Progenitor cell of endocrine pancreas (in vitro differentiated cells): ENCODE measurements around the gene MTMR3. TPM values are rescaled to one million over a fixed set of nuclear protein-coding genes. Genes with fewer than 3 reads are reported as not detected.
"Not testable (repeated sequence)": the region's sequence is repeated elsewhere in the genome, so short reads cannot be mapped to it uniquely, and the experiment has no call there.

Experiments used
- DNase-seq: peaks from one replicate; pipeline ENCODE4 v3.0.0; 2021; ENCODE audit warnings: low spot score; ENCODE audit not compliant: unreplicated experiment
- H3K27ac Mint-ChIP-seq: 2 replicates; pipeline ENCODE4 v1.8.0; 2021; ENCODE audit warnings: mild to moderate bottlenecking, moderate library complexity, mixed read lengths
- H3K27me3 Mint-ChIP-seq: 2 replicates; pipeline ENCODE4 v1.8.0; 2021; ENCODE audit warnings: mixed read lengths
- H3K36me3 Mint-ChIP-seq: 2 replicates; pipeline ENCODE4 v1.8.0; 2022; ENCODE audit warnings: mixed read lengths; ENCODE audit not compliant: insufficient read depth
- H3K4me1 Mint-ChIP-seq: 2 replicates; pipeline ENCODE4 v1.8.0; 2021; ENCODE audit warnings: low read depth, mixed read lengths
- H3K4me3 Mint-ChIP-seq: 2 replicates; pipeline ENCODE4 v1.8.0; 2021; ENCODE audit warnings: low read depth, mild to moderate bottlenecking, moderate library complexity, mixed read lengths
- H3K9me3 Mint-ChIP-seq: 2 replicates; pipeline ENCODE4 v1.8.0; 2021; ENCODE audit warnings: low read depth, mixed read lengths
- CTCF ChIP-seq: fragments of 200-600 bp; sonication (generic); IDR thresholded peaks from one replicate; pipeline ENCODE4 v1.5.0; 2021; ENCODE audit warnings: antibody characterized with exemption, mild to moderate bottlenecking; ENCODE audit not compliant: unreplicated experiment
- total RNA-seq: library from RNA; stranded (reverse); gene quantifications from 2 replicates; pipeline ENCODE4 v1.2.1, GENCODE V29; 2021

Gene MTMR3
- total RNA-seq, 1 donor from 2014 or later = 51.0 TPM

GRCh38 chr22:29846290-29846689 lies 36.7 kb upstream of the MTMR3 start:
- Mint-ChIP-seq H3K36me3 (no peaks in the 10 kb centered on the region), H3K9me3 (peaks cover 3% of the 10 kb centered on the region), H3K27ac (no peak overlapping the region), H3K4me1 (peaks cover 3% of the 10 kb centered on the region), H3K27me3 (no peaks in the 10 kb centered on the region), H3K4me3 (no peak overlapping the region)
- no peak for DNase-seq
- no peak for TF ChIP-seq CTCF

GRCh38 chr22:29848111-29848510 lies 34.9 kb upstream of the MTMR3 start:
- Mint-ChIP-seq H3K36me3 (no peaks in the 10 kb centered on the region), H3K4me1 (peaks cover 3% of the 10 kb centered on the region), H3K4me3 (no peak overlapping the region)

GRCh38 chr22:29854432-29854831 lies 28.5 kb upstream of the MTMR3 start:
- H3K4me3 Mint-ChIP-seq = no peak overlapping the region
- no peaks in the 10 kb centered on the region for H3K27me3 Mint-ChIP-seq
- DNase-seq = no peak
- H3K4me1 Mint-ChIP-seq = peaks cover 3% of the 10 kb centered on the region
- H3K9me3 Mint-ChIP-seq = no peaks in the 10 kb centered on the region
- H3K36me3 Mint-ChIP-seq = no peaks in the 10 kb centered on the region
- no peak overlapping the region for H3K27ac Mint-ChIP-seq
- no peak for TF ChIP-seq CTCF

More at GRCh38 chr22:29848111-29848510, 34.9 kb upstream of the MTMR3 start:
- Mint-ChIP-seq H3K9me3 (peaks cover 3% of the 10 kb centered on the region), H3K27ac (no peak overlapping the region), H3K27me3 (no peaks in the 10 kb centered on the region)
- TF ChIP-seq CTCF = no peak
- DNase-seq = no peak

DNA sequence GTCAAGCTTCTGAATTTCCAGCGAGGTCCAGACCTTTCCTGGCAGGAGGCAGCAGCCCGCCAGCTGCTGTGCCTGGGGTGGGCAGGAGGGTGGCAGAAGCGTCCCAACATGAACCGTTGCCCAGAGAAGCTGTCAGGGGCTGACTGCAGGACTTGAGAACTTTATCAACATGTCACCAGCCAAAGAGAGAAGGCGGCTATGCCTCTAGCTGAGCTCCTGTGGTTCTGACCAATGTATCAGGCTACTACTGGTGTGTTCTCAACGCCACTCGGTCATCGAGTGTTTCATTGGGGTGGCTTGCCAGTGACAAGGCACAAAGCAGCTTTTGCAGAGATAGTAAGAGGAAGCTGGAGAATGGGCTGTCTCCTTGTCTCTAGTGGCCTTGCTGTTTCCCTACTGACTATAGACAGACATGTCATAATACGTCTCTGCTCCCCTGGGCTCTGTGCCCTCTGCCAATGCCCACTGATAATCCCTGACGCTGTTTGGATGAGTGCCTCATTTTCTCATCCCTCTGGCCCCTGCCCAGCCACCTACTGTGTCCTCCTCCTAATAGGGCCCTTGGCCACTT lies 27.3 kb upstream of the MTMR3 start:
- no peak for DNase-seq

DNA sequence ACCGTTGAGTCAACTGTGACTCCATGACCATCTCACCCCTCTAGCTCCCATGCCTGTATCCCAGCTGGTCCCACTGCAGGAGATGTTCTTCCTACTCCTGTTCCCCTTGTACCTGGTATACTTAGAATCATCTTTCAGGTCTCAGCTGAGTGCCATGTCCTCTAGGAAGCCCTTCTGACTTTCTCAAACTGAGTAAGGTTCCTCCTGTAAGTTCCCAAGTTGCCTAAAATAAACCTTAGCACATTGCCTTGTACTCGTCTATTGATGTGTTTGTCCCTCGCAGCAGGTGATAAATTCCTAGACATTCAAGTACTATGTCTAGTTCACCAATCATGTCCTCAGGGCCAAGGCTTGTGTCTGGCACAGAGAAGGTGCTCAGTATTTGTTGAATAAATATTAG lies 26.5 kb upstream of the MTMR3 start:
- Mint-ChIP-seq H3K27me3 (no peaks in the 10 kb centered on the region), H3K27ac (no peak overlapping the region), H3K4me3 (no peak overlapping the region), H3K4me1 (no peaks in the 10 kb centered on the region), H3K36me3 (no peaks in the 10 kb centered on the region), H3K9me3 (no peaks in the 10 kb centered on the region)
- no peak for DNase-seq
- no peak for TF ChIP-seq CTCF

More for the DNA sequence above, 27.3 kb upstream of the MTMR3 start:
- no peaks in the 10 kb centered on the region for H3K4me1 Mint-ChIP-seq
- H3K36me3 Mint-ChIP-seq = no peaks in the 10 kb centered on the region
- no peaks in the 10 kb centered on the region for H3K27me3 Mint-ChIP-seq
- no peak for TF ChIP-seq CTCF
- no peak overlapping the region for H3K27ac Mint-ChIP-seq
- H3K9me3 Mint-ChIP-seq = no peaks in the 10 kb centered on the region
- no peak overlapping the region for H3K4me3 Mint-ChIP-seq

GRCh38 chr22:29859030-29859429 lies 23.9 kb upstream of the MTMR3 start:
- H3K4me3 Mint-ChIP-seq, H3K4me1 Mint-ChIP-seq, H3K27ac Mint-ChIP-seq, H3K9me3 Mint-ChIP-seq, H3K36me3 Mint-ChIP-seq, H3K27me3 Mint-ChIP-seq, DNase-seq: not testable (repeated sequence)
